K562 (cell line): ENCODE data around the gene PCLAF. TPM values are rescaled to one million over a fixed set of nuclear protein-coding genes. Genes with fewer than 3 reads are reported as not detected.

Source experiments
- CBFA2T3 ChIP-seq: fragments of 450-650 bp; IDR thresholded peaks from 2 replicates; pipeline ENCODE4 v1.6.1; 2017
- CCAR2 ChIP-seq: fragments of 200-400 bp; formaldehyde crosslinking; IDR thresholded peaks from 2 replicates; pipeline ENCODE4 v1.6.1; 2017; ENCODE audit warnings: mild to moderate bottlenecking, low read depth, low read length
- CHD1 ChIP-seq: fragments of 200-600 bp; sonication (generic); IDR thresholded peaks from one replicate; pipeline ENCODE4 v1.6.1; 2012; ENCODE audit warnings: mild to moderate bottlenecking, moderate library complexity, low read length, inconsistent platforms
- CSDE1 ChIP-seq, 2 experiments: fragments of 450-650 bp; IDR thresholded peaks; 2 replicates each; pipeline ENCODE4 v1.6.1; 2016; ENCODE audit warnings: mild to moderate bottlenecking in 1 of 2
- FOXJ2 ChIP-seq: fragments of 200-800 bp; sonication (Bioruptor generic); IDR thresholded peaks from 2 replicates; pipeline ENCODE4 v1.6.1; 2016; ENCODE audit warnings: missing genetic modification characterization, missing compliant biosample characterization
- NBN ChIP-seq: fragments of 450-650 bp; IDR thresholded peaks from 2 replicates; pipeline ENCODE4 v1.6.1; 2016; ENCODE audit warnings: low read depth, mild to moderate bottlenecking
- PHF8 ChIP-seq: fragments of 200-600 bp; sonication (generic); IDR thresholded peaks from 2 replicates; pipeline ENCODE4 v1.6.1; 2012; ENCODE audit warnings: mixed run types, mild to moderate bottlenecking, inconsistent platforms, low read length, moderate library complexity, borderline replicate concordance
- PTTG1 ChIP-seq: fragments of 450-650 bp; IDR thresholded peaks from 2 replicates; pipeline ENCODE4 v1.6.1; 2016; ENCODE audit warnings: low read depth, mild to moderate bottlenecking, missing genetic modification characterization, missing compliant biosample characterization
- SIN3B ChIP-seq: fragments of 450-650 bp; IDR thresholded peaks from 2 replicates; pipeline ENCODE4 v1.6.1; 2017; ENCODE audit warnings: low read depth, mild to moderate bottlenecking, moderate library complexity
- SMARCE1 ChIP-seq: fragments of 450-650 bp; IDR thresholded peaks from 2 replicates; pipeline ENCODE4 v1.7.1; 2016; ENCODE audit warnings: mild to moderate bottlenecking
- SUPT5H ChIP-seq: fragments of 450-650 bp; IDR thresholded peaks from 2 replicates; pipeline ENCODE4 v1.6.1; 2016
- TAF9B ChIP-seq: fragments of 450-650 bp; IDR thresholded peaks from 2 replicates; pipeline ENCODE4 v1.6.1; 2018; ENCODE audit warnings: mild to moderate bottlenecking; ENCODE audit not compliant: partially characterized antibody
- TCF7 ChIP-seq: sonication (generic); IDR thresholded peaks from 2 replicates; pipeline ENCODE4 v1.6.1; 2016; ENCODE audit warnings: antibody characterized with exemption, borderline replicate concordance
- TFAM ChIP-seq: fragments of 250-450 bp; sonication (Bioruptor Pico); conservative IDR thresholded peaks from 2 replicates; pipeline ENCODE4 v1.5.0; 2021; ENCODE audit warnings: mild to moderate bottlenecking, moderate library complexity
- YBX1 ChIP-seq: fragments of 450-650 bp; IDR thresholded peaks from 2 replicates; pipeline ENCODE4 v1.7.1; 2016; ENCODE audit warnings: mild to moderate bottlenecking
- polyA plus RNA-seq, 8 experiments: library from polyadenylated mRNA; depleted of rRNA in 4 of 8; stranded (reverse) in 5 of 8; unstranded in 3 of 8; fragments of >200 nt; fragmentation: Nextera tagmentation in 2 of 8; fragmentation: Illumina TruSeq in 1 of 8; extraction: Ambion mirVana in 2 of 8; extraction: Trizol in 1 of 8; gene quantifications; 2 replicates each; pipeline versions ENCODE4 v1.2.1 to v1.2.3, GENCODE V29; 2011 to 2014; ENCODE audit warnings: inconsistent platforms in 1 of 8, missing spikeins in 1 of 8
- total RNA-seq, 7 experiments: library from RNA; depleted of rRNA in 6 of 7; stranded (reverse); fragments of >200 nt in 6 of 7; fragmentation: Illumina TruSeq in 2 of 7; extraction: Trizol in 2 of 7; gene quantifications; 2 replicates each; pipeline versions ENCODE4 v1.2.1 to v1.2.3, GENCODE V29; 2011 to 2021; ENCODE audit warnings: low replicate concordance in 1 of 7
- TF ChIP-seq, protein P1 (sequence below): fragments of 450-650 bp; IDR thresholded peaks from 2 replicates; pipeline ENCODE4 v1.6.1; 2016; ENCODE audit warnings: borderline replicate concordance
- TF ChIP-seq, protein P2 (sequence below): fragments of 450-650 bp; IDR thresholded peaks from one replicate; pipeline ENCODE4 v1.6.1; 2018; ENCODE audit warnings: mild to moderate bottlenecking, moderate library complexity; ENCODE audit not compliant: partially characterized antibody
- TF ChIP-seq, protein P3 (sequence below): sonication (generic); formaldehyde crosslinking; IDR thresholded peaks from 2 replicates; pipeline ENCODE4 v1.8.0; 2022; ENCODE audit warnings: mild to moderate bottlenecking, missing genetic modification reagents
- TF ChIP-seq, protein P4 (sequence below): fragments of 250-450 bp; sonication (Bioruptor Pico); IDR thresholded peaks from 2 replicates; pipeline ENCODE4 v1.5.0; 2020; ENCODE audit warnings: mild to moderate bottlenecking, borderline replicate concordance

Gene PCLAF
- total and polyA plus RNA-seq, 9 of the 15 experiments (the other 6 are each of a cell fraction or from before 2014, with no cell fraction given): 112 to 881 (median 360) TPM

DNA sequence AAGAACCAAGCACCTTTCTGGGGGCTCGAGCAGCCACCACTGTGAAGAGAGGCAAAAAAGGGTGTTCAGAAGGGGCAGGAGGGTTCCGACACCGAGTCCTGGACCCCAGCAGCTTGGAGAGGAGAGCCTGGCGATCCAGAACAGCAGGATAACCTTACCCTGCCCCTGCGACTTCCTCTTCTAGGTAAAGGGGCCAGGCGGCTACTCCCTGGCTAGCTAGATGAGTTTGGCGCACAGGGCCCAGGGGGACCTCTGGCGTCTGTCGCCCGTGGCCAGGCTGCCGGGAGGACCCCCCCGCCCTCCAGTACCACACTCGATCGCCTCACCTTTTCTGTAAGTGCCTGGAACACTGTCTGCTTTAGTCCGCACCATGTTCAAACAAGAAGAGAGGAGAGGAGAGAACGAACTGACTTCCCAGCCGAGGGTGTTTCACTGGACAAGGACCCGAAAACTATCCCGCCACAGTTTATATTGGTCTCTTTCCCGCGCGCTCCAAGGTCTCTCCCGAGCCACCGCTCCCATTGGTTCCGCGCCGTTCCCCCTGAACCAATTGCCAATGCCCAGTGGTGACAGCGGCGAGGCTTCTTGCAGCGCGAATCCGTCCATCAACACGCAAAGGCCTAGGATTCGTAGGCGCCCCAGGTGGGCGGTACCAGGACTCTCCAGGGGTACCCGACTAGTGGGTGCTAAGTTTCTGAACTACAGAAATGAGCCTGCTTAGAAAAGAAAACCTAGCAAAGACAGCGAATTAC lies at the start of gene PCLAF (continued):
- TF ChIP-seq, protein P1, sequence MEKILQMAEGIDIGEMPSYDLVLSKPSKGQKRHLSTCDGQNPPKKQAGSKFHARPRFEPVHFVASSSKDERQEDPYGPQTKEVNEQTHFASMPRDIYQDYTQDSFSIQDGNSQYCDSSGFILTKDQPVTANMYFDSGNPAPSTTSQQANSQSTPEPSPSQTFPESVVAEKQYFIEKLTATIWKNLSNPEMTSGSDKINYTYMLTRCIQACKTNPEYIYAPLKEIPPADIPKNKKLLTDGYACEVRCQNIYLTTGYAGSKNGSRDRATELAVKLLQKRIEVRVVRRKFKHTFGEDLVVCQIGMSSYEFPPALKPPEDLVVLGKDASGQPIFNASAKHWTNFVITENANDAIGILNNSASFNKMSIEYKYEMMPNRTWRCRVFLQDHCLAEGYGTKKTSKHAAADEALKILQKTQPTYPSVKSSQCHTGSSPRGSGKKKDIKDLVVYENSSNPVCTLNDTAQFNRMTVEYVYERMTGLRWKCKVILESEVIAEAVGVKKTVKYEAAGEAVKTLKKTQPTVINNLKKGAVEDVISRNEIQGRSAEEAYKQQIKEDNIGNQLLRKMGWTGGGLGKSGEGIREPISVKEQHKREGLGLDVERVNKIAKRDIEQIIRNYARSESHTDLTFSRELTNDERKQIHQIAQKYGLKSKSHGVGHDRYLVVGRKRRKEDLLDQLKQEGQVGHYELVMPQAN: peak; percentile 78; the same call in 1 of the 2 replicates
- peak; percentile 84; the same call in 1 of the 2 replicates for TF ChIP-seq SIN3B
- TF ChIP-seq, protein P2, sequence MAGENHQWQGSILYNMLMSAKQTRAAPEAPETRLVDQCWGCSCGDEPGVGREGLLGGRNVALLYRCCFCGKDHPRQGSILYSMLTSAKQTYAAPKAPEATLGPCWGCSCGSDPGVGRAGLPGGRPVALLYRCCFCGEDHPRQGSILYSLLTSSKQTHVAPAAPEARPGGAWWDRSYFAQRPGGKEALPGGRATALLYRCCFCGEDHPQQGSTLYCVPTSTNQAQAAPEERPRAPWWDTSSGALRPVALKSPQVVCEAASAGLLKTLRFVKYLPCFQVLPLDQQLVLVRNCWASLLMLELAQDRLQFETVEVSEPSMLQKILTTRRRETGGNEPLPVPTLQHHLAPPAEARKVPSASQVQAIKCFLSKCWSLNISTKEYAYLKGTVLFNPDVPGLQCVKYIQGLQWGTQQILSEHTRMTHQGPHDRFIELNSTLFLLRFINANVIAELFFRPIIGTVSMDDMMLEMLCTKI: no peak
- TF ChIP-seq, protein P3, sequence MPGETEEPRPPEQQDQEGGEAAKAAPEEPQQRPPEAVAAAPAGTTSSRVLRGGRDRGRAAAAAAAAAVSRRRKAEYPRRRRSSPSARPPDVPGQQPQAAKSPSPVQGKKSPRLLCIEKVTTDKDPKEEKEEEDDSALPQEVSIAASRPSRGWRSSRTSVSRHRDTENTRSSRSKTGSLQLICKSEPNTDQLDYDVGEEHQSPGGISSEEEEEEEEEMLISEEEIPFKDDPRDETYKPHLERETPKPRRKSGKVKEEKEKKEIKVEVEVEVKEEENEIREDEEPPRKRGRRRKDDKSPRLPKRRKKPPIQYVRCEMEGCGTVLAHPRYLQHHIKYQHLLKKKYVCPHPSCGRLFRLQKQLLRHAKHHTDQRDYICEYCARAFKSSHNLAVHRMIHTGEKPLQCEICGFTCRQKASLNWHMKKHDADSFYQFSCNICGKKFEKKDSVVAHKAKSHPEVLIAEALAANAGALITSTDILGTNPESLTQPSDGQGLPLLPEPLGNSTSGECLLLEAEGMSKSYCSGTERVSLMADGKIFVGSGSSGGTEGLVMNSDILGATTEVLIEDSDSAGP (CRISPR knock-in tag): no peak
- TF ChIP-seq CHD1: peak; percentile 36
- no peak for TF ChIP-seq TFAM
- no peak for TF ChIP-seq CBFA2T3
- TF ChIP-seq, protein P4, sequence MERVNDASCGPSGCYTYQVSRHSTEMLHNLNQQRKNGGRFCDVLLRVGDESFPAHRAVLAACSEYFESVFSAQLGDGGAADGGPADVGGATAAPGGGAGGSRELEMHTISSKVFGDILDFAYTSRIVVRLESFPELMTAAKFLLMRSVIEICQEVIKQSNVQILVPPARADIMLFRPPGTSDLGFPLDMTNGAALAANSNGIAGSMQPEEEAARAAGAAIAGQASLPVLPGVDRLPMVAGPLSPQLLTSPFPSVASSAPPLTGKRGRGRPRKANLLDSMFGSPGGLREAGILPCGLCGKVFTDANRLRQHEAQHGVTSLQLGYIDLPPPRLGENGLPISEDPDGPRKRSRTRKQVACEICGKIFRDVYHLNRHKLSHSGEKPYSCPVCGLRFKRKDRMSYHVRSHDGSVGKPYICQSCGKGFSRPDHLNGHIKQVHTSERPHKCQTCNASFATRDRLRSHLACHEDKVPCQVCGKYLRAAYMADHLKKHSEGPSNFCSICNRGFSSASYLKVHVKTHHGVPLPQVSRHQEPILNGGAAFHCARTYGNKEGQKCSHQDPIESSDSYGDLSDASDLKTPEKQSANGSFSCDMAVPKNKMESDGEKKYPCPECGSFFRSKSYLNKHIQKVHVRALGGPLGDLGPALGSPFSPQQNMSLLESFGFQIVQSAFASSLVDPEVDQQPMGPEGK (CRISPR knock-in tag): no peak
- peak; percentile 91 for TF ChIP-seq PHF8
- no peak for TF ChIP-seq PTTG1
- no peak for TF ChIP-seq CSDE1 (IDR thresholded peaks at IDR 0.05)
- TF ChIP-seq CCAR2: no peak
- peak; percentile 95 for TF ChIP-seq SUPT5H
- TF ChIP-seq SMARCE1: no peak
- no peak for TF ChIP-seq TCF7
- peak; percentile 65 for TF ChIP-seq TAF9B
- no peak for TF ChIP-seq NBN
- no peak for TF ChIP-seq FOXJ2 (tag)
- no peak for TF ChIP-seq YBX1
